ENCODE measurements around the gene MAPKBP1. TPM values are rescaled to one million over a fixed set of nuclear protein-coding genes. Genes with fewer than 3 reads are reported as not detected.

Gene MAPKBP1
- total and polyA plus RNA-seq, 2 of the 4 experiments (the other 2 are of a cell fraction), result 12.5 to 15.3 TPM

GRCh38 chr15:41836713-41837454 lies 62.6 kb downstream of the MAPKBP1 start (continued):
- TF ChIP-seq FOS (IDR thresholded peaks at IDR 0.05; ENCODE audit: low read depth, low read length), result no peak

GRCh38 chr15:41838400-41838897 lies 64.2 kb downstream of the MAPKBP1 start, which contains the start of gene PLA2G4B:
PLA2G4B (plus strand) TSS chr15:41838847; CDS start chr15:41838914, 67 bp downstream.
- CTCF ChIA-PET, result no interaction called here
- ATAC-seq (ENCODE audit: low read depth), result no peak
- no peak within 1 kb of the TSS for H4K91ac ChIP-seq (ENCODE audit: insufficient read depth, low read depth, low read length)

More at GRCh38 chr15:41838400-41838897, 64.2 kb downstream of the MAPKBP1 start, which contains the start of gene PLA2G4B:
- Histone ChIP-seq H3K79me1 (ENCODE audit: low read depth in 1 of 2, low read length in 2 of 2) (peaks cover 0 to 3% of the 10 kb centered on the region in 2 experiments; a peak in 1 of 4 replicates), H2BK5ac (ENCODE audit: low read depth, low read length, poor library complexity, severe bottlenecking) (no peak within 1 kb of the TSS), H3K14ac (replicated peaks; ENCODE audit: low read depth, low read length) (no peak within 1 kb of the TSS), H3K23ac (ENCODE audit: low read depth, low read length) (no peak within 1 kb of the TSS), H3K9me3 (ENCODE audit: control insufficient read depth, insufficient read depth, low read length) (no peaks in the 10 kb centered on the region), H3K27ac (ENCODE audit: insufficient read depth, low read length) (no peak within 1 kb of the TSS), H3K36me3 (ENCODE audit: control insufficient read depth, insufficient read depth, low read length) (peaks cover 4% of the 10 kb centered on the region; the same call in 1 of the 2 replicates), H3K27me3 (ENCODE audit: control insufficient read depth, insufficient read depth, low read length) (no peaks in the 10 kb centered on the region), H2BK15ac (ENCODE audit: low read depth, low read length) (no peak within 1 kb of the TSS), H3K4ac (ENCODE audit: low read depth, low read length) (no peak within 1 kb of the TSS), H3K9ac (ENCODE audit: low read depth, low read length) (no peak within 1 kb of the TSS), H3K56ac (ENCODE audit: extremely low read depth, insufficient read depth, low read length) (no peak within 1 kb of the TSS), H4K5ac (ENCODE audit: low read depth, low read length) (no peak within 1 kb of the TSS), H2AK9ac (replicated peaks; ENCODE audit: low read depth, low read length, poor library complexity) (peak within 1 kb of the TSS; percentile 1), H3K4me1 (ENCODE audit: control insufficient read depth, insufficient read depth, low read length) (no peaks in the 10 kb centered on the region), H2BK20ac (ENCODE audit: low read depth, low read length) (no peak within 1 kb of the TSS), H3K4me3 (ENCODE audit: insufficient read depth, low read depth, low read length) (no peak within 1 kb of the TSS), H2AFZ (replicated peaks; ENCODE audit: low read length, poor library complexity) (no peak within 1 kb of the TSS), H4K8ac (ENCODE audit: low read depth in 2 of 2, low read length in 2 of 2) (no peak within 1 kb of the TSS), H2BK120ac (ENCODE audit: low read depth, low read length) (no peak within 1 kb of the TSS), H2AK5ac (ENCODE audit: low read depth, low read length) (no peak within 1 kb of the TSS), H4K20me1 (ENCODE audit: insufficient read depth, low read length) (peaks cover 14% of the 10 kb centered on the region), H3K9me1 (ENCODE audit: insufficient read depth, low read length) (no peaks in the 10 kb centered on the region), H3K4me2 (ENCODE audit: low read depth, low read length) (no peak within 1 kb of the TSS), H3K18ac (ENCODE audit: low read depth, low read length) (no peak within 1 kb of the TSS)
- in situ Hi-C loops (cut with MboI; ENCODE audit: low sequenced_read_pairs) (no loop called here), intact Hi-C loops (cut with micrococcal nuclease) (no loop called here), dilution Hi-C loops (cut with HindIII; ENCODE audit: low sequenced_read_pairs, unreplicated experiment) (no loop called here)
- WGBS, 2 experiments (ENCODE audit: extremely low coverage in 2 of 2, insufficient read length in 1 of 2), result 93% methylated on average over 2 of the region's 6 CpGs; no CpG with 5 or more reads in 1 of the 2 experiments
- POLR2A ChIA-PET (ENCODE audit: unreplicated experiment), result no interaction called here
- TF ChIP-seq CEBPB (IDR thresholded peaks at IDR 0.05; ENCODE audit: low read depth, low read length), result no peak
- TF ChIP-seq RAD21 (IDR thresholded peaks at IDR 0.05; ENCODE audit: low read length), result no peak
- no peak for TF ChIP-seq BHLHE40 (IDR thresholded peaks at IDR 0.05; ENCODE audit: low read depth, low read length)
- no peak for TF ChIP-seq SMC3 (IDR thresholded peaks at IDR 0.05; ENCODE audit: low read depth, low read length)
- TF ChIP-seq POLR2A (IDR thresholded peaks at IDR 0.05; ENCODE audit: low read depth, low read length), result no peak
- no peak for TF ChIP-seq RFX5 (IDR thresholded peaks at IDR 0.05; ENCODE audit: low read depth, low read length)
- no TSS peak for BruUV-seq (replicated peaks)
- DNase-seq, result no peak
